VCaP (cell line): ENCODE data around the gene CCDC33.

ENCODE experiments used
- H3K27ac ChIP-seq: fragments of 450-650 bp; 2 replicates; pipeline ENCODE4 v1.5.1; 2017
- CTCF ChIP-seq: fragments of 450-650 bp; conservative IDR thresholded peaks from 2 replicates; pipeline ENCODE4 v1.5.1; 2017; ENCODE audit warnings: mild to moderate bottlenecking, moderate library complexity

The CCDC33 gene

GRCh38 chr15:74196175-74196574 lies 40.0 kb upstream of the CCDC33 start:
- no peak overlapping the region for H3K27ac ChIP-seq
- TF ChIP-seq CTCF: no peak

GRCh38 chr15:74197176-74197965 lies 38.8 kb upstream of the CCDC33 start:
- TF ChIP-seq CTCF: no peak
- no peak overlapping the region for H3K27ac ChIP-seq

GRCh38 chr15:74199297-74199652 lies 36.9 kb upstream of the CCDC33 start:
- H3K27ac ChIP-seq: no peak overlapping the region

GRCh38 chr15:74200412-74200815 lies 35.7 kb upstream of the CCDC33 start:
- H3K27ac ChIP-seq: no peak overlapping the region
- no peak for TF ChIP-seq CTCF

More at GRCh38 chr15:74199297-74199652, 36.9 kb upstream of the CCDC33 start:
- no peak for TF ChIP-seq CTCF

GRCh38 chr15:74200871-74201419 lies 35.2 kb upstream of the CCDC33 start:
- H3K27ac ChIP-seq: no peak overlapping the region
- no peak for TF ChIP-seq CTCF

GRCh38 chr15:74201710-74202420 lies 34.3 kb upstream of the CCDC33 start:
- no peak for TF ChIP-seq CTCF

More at GRCh38 chr15:74201710-74202420, 34.3 kb upstream of the CCDC33 start:
- H3K27ac ChIP-seq: no peak overlapping the region
